ENCODE measurements around the gene TRPM3. TPM values are rescaled to one million over a fixed set of nuclear protein-coding genes. Genes with fewer than 3 reads are reported as not detected.

The TRPM3 gene
- total RNA-seq, 1 donor from 2014 or later, result 0.22 TPM

DNA sequence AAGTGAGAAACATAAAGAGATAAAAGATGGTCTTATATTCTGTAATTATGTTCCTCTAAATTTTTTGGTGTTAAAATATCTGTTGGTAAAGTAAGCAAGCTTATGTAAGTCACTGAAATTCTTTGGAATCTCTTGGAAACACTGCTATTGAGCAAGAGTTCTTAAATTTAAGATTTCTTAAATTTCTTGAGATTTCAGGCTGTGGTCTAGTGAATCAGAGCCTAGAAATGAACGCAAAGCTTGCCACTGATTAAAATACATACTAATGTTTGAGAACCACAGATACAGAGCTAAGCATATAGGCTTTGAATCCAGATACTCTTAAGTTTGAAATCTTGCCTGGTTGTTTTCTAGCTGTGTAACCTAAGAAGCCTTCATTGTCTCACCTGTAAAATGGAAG is 133.4 kb downstream of the TRPM3 start:
- Histone ChIP-seq H3K9me3 (replicated peaks) (peaks cover 14% of the 10 kb centered on the region), H3K4me3 (no peak overlapping the region), H3K27me3 (ENCODE audit: low read depth) (no peaks in the 10 kb centered on the region), H3K4me1 (no peaks in the 10 kb centered on the region), H3K36me3 (no peaks in the 10 kb centered on the region), H3K27ac (replicated peaks) (no peak overlapping the region)
- DNase-seq, result no peak
- TF ChIP-seq, protein P1, sequence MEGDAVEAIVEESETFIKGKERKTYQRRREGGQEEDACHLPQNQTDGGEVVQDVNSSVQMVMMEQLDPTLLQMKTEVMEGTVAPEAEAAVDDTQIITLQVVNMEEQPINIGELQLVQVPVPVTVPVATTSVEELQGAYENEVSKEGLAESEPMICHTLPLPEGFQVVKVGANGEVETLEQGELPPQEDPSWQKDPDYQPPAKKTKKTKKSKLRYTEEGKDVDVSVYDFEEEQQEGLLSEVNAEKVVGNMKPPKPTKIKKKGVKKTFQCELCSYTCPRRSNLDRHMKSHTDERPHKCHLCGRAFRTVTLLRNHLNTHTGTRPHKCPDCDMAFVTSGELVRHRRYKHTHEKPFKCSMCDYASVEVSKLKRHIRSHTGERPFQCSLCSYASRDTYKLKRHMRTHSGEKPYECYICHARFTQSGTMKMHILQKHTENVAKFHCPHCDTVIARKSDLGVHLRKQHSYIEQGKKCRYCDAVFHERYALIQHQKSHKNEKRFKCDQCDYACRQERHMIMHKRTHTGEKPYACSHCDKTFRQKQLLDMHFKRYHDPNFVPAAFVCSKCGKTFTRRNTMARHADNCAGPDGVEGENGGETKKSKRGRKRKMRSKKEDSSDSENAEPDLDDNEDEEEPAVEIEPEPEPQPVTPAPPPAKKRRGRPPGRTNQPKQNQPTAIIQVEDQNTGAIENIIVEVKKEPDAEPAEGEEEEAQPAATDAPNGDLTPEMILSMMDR (IDR thresholded peaks at IDR 0.05; ENCODE audit: borderline replicate concordance), result no peak
- intact Hi-C loops (cut with micrococcal nuclease), result no loop called here

DNA sequence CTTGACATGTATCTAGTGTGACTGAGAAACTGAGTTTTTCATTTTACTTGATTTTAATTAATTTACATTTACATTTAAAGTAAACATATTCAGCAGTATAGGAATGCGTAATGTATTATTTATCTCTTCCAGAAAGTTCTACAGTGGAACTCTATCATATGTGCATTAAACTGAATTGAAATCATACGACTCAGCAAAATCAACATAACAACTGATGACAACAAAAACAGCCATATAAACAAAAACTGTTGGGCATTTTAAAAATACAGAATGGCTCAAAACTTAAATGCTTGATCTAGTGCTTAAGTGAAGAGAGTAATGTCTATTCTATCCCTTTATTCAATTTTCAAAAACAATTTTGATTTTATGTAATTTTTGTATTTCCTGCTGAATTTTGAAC is 134.4 kb downstream of the TRPM3 start:
- Histone ChIP-seq H3K36me3 (no peaks in the 10 kb centered on the region), H3K4me1 (no peaks in the 10 kb centered on the region), H3K27me3 (ENCODE audit: low read depth) (no peaks in the 10 kb centered on the region), H3K4me3 (no peak overlapping the region), H3K9me3 (replicated peaks) (peaks cover 14% of the 10 kb centered on the region), H3K27ac (replicated peaks) (no peak overlapping the region)
- intact Hi-C loops (cut with micrococcal nuclease), result no loop called here
- TF ChIP-seq, protein P1 (IDR thresholded peaks at IDR 0.05; ENCODE audit: borderline replicate concordance), result no peak
- DNase-seq, result no peak

DNA sequence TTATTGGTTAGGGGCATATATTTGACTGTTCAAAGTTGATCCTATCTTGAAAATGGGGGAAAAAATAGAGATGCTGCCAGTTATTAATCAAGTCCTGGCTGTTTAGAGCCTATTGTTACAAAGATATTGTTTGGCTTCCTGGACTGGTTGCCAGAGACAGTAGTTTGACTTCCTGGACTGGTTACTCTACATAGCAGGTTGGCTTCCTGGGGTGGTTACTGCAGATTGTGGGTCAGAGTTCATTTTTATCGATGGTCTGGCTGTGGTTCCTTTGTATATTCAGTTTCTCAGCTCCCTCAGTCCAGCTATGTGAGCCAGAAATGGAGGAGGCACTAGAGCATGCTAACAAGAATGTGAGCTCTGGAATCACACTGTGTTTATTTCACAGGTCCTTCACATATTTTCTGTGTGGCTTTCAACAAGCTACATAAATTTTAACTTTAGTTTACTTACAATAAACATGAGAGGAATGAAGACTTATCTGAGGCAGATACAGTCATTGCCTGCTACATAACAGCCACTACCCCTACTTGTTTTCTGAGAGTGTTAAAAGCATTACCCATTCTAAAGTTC is 137.6 kb downstream of the TRPM3 start:
- TF ChIP-seq, protein P1 (IDR thresholded peaks at IDR 0.05; ENCODE audit: borderline replicate concordance), result no peak
- H3K4me3 ChIP-seq, result no peak overlapping the region
- no peak overlapping the region for H3K27ac ChIP-seq (replicated peaks)
- no peak for DNase-seq
- H3K27me3 ChIP-seq (ENCODE audit: low read depth), result no peaks in the 10 kb centered on the region
- H3K9me3 ChIP-seq (replicated peaks), result peaks cover 14% of the 10 kb centered on the region
- H3K36me3 ChIP-seq, result no peaks in the 10 kb centered on the region
- intact Hi-C loops (cut with micrococcal nuclease), result no loop called here
- H3K4me1 ChIP-seq, result no peaks in the 10 kb centered on the region

DNA sequence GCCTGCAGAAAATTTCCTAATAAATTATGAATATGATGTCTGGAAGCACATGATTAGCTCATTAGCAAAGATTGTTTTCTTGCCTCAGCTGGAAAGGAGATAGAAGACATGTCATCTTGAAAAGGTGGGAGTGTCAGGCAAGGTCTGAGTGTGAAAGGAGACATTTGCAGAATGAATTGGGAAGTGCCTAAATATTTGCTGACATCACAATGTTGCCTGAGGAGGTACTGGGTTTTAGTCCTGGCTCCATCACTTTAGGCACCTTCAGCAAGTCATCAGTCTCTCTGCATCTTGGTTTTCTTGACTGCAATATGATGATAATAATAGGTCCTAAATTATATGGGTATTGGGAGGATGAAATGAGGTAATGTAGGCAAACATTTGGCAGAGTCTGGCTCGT is 140.1 kb downstream of the TRPM3 start:
- DNase-seq, result no peak
- Histone ChIP-seq H3K27ac (replicated peaks) (no peak overlapping the region), H3K36me3 (no peaks in the 10 kb centered on the region), H3K9me3 (replicated peaks) (peaks cover 14% of the 10 kb centered on the region), H3K4me3 (no peak overlapping the region), H3K27me3 (ENCODE audit: low read depth) (peaks cover 5% of the 10 kb centered on the region), H3K4me1 (no peaks in the 10 kb centered on the region)
- intact Hi-C loops (cut with micrococcal nuclease), result no loop called here
- TF ChIP-seq, protein P1 (IDR thresholded peaks at IDR 0.05; ENCODE audit: borderline replicate concordance), result no peak

DNA sequence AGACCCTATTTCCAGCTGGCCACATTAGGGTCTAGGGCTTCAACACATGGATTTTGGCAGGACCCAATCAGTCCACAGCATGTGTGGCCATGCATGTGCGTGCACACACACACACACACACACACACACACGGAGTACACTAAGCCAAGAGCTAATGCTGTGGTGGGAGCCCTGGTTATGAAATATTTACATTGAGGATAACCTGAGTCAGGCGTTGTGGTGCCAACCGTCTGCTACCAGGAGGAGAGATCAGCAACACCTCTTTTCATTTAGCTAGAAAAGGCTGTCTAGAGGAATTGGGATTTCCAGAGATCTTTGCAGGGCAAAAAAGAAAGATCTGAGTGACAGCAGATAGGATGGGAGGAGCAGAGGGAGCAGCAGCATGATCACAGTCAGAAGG is 141.5 kb downstream of the TRPM3 start:
- Histone ChIP-seq H3K9me3 (replicated peaks) (peaks cover 14% of the 10 kb centered on the region), H3K36me3 (no peaks in the 10 kb centered on the region), H3K27me3 (ENCODE audit: low read depth) (peaks cover 5% of the 10 kb centered on the region), H3K4me1 (no peaks in the 10 kb centered on the region), H3K4me3 (no peak overlapping the region), H3K27ac (replicated peaks) (no peak overlapping the region)
- intact Hi-C loops (cut with micrococcal nuclease), result no loop called here
- TF ChIP-seq, protein P1 (IDR thresholded peaks at IDR 0.05; ENCODE audit: borderline replicate concordance), result no peak
- no peak for DNase-seq

Measured in left ventricle myocardium inferior (tissue), 1 donor.